ENCODE measurements around the gene REP15. TPM values are rescaled to one million over a fixed set of nuclear protein-coding genes. Genes with fewer than 3 reads are reported as not detected.

REP15 gene
- total and polyA plus RNA-seq, 2 of the 8 experiments (the other 6 are each of a cell fraction or from before 2014, with no cell fraction given) = 0.06 to 0.73 TPM

DNA sequence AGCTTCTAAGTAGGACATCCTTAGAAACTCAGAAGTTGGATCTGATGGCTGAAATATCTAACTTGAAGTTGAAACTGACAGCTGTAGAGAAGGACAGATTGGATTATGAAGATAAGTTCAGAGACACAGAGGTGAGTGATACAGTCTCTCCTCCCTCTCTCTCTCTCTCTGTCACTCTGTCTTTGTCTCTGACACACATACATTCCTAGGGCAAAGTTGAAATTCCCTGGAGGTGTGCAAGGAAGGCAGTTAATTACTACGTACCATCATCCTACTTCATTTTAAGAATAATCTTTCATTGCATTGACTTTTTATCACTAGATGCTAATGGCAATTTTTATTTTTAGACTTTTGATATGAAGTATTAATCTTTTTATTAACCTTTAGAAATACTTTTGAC lies 46.2 kb upstream of the REP15 start (continued):
- TF ChIP-seq, protein P1, sequence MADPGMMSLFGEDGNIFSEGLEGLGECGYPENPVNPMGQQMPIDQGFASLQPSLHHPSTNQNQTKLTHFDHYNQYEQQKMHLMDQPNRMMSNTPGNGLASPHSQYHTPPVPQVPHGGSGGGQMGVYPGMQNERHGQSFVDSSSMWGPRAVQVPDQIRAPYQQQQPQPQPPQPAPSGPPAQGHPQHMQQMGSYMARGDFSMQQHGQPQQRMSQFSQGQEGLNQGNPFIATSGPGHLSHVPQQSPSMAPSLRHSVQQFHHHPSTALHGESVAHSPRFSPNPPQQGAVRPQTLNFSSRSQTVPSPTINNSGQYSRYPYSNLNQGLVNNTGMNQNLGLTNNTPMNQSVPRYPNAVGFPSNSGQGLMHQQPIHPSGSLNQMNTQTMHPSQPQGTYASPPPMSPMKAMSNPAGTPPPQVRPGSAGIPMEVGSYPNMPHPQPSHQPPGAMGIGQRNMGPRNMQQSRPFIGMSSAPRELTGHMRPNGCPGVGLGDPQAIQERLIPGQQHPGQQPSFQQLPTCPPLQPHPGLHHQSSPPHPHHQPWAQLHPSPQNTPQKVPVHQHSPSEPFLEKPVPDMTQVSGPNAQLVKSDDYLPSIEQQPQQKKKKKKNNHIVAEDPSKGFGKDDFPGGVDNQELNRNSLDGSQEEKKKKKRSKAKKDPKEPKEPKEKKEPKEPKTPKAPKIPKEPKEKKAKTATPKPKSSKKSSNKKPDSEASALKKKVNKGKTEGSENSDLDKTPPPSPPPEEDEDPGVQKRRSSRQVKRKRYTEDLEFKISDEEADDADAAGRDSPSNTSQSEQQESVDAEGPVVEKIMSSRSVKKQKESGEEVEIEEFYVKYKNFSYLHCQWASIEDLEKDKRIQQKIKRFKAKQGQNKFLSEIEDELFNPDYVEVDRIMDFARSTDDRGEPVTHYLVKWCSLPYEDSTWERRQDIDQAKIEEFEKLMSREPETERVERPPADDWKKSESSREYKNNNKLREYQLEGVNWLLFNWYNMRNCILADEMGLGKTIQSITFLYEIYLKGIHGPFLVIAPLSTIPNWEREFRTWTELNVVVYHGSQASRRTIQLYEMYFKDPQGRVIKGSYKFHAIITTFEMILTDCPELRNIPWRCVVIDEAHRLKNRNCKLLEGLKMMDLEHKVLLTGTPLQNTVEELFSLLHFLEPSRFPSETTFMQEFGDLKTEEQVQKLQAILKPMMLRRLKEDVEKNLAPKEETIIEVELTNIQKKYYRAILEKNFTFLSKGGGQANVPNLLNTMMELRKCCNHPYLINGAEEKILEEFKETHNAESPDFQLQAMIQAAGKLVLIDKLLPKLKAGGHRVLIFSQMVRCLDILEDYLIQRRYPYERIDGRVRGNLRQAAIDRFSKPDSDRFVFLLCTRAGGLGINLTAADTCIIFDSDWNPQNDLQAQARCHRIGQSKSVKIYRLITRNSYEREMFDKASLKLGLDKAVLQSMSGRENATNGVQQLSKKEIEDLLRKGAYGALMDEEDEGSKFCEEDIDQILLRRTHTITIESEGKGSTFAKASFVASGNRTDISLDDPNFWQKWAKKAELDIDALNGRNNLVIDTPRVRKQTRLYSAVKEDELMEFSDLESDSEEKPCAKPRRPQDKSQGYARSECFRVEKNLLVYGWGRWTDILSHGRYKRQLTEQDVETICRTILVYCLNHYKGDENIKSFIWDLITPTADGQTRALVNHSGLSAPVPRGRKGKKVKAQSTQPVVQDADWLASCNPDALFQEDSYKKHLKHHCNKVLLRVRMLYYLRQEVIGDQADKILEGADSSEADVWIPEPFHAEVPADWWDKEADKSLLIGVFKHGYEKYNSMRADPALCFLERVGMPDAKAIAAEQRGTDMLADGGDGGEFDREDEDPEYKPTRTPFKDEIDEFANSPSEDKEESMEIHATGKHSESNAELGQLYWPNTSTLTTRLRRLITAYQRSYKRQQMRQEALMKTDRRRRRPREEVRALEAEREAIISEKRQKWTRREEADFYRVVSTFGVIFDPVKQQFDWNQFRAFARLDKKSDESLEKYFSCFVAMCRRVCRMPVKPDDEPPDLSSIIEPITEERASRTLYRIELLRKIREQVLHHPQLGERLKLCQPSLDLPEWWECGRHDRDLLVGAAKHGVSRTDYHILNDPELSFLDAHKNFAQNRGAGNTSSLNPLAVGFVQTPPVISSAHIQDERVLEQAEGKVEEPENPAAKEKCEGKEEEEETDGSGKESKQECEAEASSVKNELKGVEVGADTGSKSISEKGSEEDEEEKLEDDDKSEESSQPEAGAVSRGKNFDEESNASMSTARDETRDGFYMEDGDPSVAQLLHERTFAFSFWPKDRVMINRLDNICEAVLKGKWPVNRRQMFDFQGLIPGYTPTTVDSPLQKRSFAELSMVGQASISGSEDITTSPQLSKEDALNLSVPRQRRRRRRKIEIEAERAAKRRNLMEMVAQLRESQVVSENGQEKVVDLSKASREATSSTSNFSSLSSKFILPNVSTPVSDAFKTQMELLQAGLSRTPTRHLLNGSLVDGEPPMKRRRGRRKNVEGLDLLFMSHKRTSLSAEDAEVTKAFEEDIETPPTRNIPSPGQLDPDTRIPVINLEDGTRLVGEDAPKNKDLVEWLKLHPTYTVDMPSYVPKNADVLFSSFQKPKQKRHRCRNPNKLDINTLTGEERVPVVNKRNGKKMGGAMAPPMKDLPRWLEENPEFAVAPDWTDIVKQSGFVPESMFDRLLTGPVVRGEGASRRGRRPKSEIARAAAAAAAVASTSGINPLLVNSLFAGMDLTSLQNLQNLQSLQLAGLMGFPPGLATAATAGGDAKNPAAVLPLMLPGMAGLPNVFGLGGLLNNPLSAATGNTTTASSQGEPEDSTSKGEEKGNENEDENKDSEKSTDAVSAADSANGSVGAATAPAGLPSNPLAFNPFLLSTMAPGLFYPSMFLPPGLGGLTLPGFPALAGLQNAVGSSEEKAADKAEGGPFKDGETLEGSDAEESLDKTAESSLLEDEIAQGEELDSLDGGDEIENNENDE (IDR thresholded peaks at IDR 0.05; ENCODE audit: insufficient replicate concordance, low read length) = no peak
- TF ChIP-seq SIRT6 (IDR thresholded peaks at IDR 0.05; ENCODE audit: low read length) (no peak), JUN (IDR thresholded peaks at IDR 0.05; ENCODE audit: low read depth, low read length) (no peak), SP2 (IDR thresholded peaks at IDR 0.05; ENCODE audit: low read length) (no peak), CEBPB (IDR thresholded peaks at IDR 0.05; ENCODE audit: low read depth, low read length) (no peak), HDAC6 (IDR thresholded peaks at IDR 0.05; ENCODE audit: low read depth, low read length) (no peak), SP4 (IDR thresholded peaks at IDR 0.05; ENCODE audit: low read length) (no peak), TCF12 (IDR thresholded peaks at IDR 0.05; ENCODE audit: low read depth, low read length) (no peak), GTF2F1 (IDR thresholded peaks at IDR 0.05; ENCODE audit: borderline replicate concordance, low read depth, low read length) (no peak)
- TF ChIP-seq, protein P2, sequence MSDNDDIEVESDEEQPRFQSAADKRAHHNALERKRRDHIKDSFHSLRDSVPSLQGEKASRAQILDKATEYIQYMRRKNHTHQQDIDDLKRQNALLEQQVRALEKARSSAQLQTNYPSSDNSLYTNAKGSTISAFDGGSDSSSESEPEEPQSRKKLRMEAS (IDR thresholded peaks at IDR 0.05) = no peak
- TF ChIP-seq, protein P3, sequence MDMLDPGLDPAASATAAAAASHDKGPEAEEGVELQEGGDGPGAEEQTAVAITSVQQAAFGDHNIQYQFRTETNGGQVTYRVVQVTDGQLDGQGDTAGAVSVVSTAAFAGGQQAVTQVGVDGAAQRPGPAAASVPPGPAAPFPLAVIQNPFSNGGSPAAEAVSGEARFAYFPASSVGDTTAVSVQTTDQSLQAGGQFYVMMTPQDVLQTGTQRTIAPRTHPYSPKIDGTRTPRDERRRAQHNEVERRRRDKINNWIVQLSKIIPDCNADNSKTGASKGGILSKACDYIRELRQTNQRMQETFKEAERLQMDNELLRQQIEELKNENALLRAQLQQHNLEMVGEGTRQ (IDR thresholded peaks at IDR 0.05; ENCODE audit: low read length) = no peak
